ENCODE data around the gene LLGL2.

DNA sequence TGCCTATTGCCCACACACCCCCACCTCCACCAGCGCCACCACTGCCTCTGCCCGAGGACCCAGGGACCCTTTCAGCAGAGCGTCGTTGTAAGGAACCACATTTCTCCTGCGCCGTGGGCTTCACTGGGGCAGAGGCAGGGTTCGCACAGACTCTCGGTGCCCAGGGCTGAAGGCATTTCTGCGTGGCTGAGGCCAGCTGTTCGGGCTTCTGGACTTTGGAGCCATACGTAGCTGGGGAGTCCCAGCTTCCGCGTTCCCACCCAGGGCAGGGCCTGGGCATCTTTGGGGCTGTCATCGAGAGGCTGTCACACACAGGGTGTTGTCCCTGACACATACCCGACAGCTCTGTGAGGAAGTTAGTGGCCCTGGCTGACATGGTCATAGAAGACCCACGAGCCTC, 91.7 kb downstream of the LLGL2 start:
- TF ChIP-seq, protein P1, sequence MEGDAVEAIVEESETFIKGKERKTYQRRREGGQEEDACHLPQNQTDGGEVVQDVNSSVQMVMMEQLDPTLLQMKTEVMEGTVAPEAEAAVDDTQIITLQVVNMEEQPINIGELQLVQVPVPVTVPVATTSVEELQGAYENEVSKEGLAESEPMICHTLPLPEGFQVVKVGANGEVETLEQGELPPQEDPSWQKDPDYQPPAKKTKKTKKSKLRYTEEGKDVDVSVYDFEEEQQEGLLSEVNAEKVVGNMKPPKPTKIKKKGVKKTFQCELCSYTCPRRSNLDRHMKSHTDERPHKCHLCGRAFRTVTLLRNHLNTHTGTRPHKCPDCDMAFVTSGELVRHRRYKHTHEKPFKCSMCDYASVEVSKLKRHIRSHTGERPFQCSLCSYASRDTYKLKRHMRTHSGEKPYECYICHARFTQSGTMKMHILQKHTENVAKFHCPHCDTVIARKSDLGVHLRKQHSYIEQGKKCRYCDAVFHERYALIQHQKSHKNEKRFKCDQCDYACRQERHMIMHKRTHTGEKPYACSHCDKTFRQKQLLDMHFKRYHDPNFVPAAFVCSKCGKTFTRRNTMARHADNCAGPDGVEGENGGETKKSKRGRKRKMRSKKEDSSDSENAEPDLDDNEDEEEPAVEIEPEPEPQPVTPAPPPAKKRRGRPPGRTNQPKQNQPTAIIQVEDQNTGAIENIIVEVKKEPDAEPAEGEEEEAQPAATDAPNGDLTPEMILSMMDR (IDR thresholded peaks at IDR 0.05) = no peak
- no peak for TF ChIP-seq EZH2 (IDR thresholded peaks at IDR 0.05)
- TF ChIP-seq EZH2phosphoT487 (IDR thresholded peaks at IDR 0.05) = no peak

Data from neural progenitor cell (in vitro differentiated cells).